ENCODE measurements around the gene CSH2. TPM values are rescaled to one million over a fixed set of nuclear protein-coding genes. Genes with fewer than 3 reads are reported as not detected.
"Not testable (repeated sequence)": the region's sequence is repeated elsewhere in the genome, so short reads cannot be mapped to it uniquely, and the experiment has no call there.

The CSH2 gene
- total RNA-seq, 1 donor from 2014 or later, result not detected

GRCh38 chr17:63870292-63870665 lies 3.2 kb downstream of the CSH2 start:
- intact Hi-C loops (cut with DNase I); ATAC-seq; DNase-seq (ENCODE audit: missing footprints): not testable (repeated sequence)

- ATAC-seq; intact Hi-C loops (cut with DNase I): not testable (repeated sequence)
These were observed 3.8 kb downstream of the CSH2 start for GRCh38 chr17:63869491-63870291.

GRCh38 chr17:63866625-63867024 lies 6.9 kb downstream of the CSH2 start:
- DNase-seq (ENCODE audit: missing footprints); intact Hi-C loops (cut with DNase I): not testable (repeated sequence)
- ATAC-seq, result peak; percentile 34

More at GRCh38 chr17:63869491-63870291, 3.8 kb downstream of the CSH2 start:
- not testable (repeated sequence) for DNase-seq (ENCODE audit: missing footprints)

GRCh38 chr17:63859257-63859656 lies 14.2 kb downstream of the CSH2 start:
- ATAC-seq, result no peak
- intact Hi-C loops (cut with DNase I), result no loop called here
- no peak for DNase-seq (ENCODE audit: missing footprints)

- DNase-seq (ENCODE audit: missing footprints); intact Hi-C loops (cut with DNase I); ATAC-seq: not testable (repeated sequence)
These were observed 17.1 kb downstream of the CSH2 start for GRCh38 chr17:63856425-63856824.

GRCh38 chr17:63855185-63855584 lies 18.3 kb downstream of the CSH2 start:
- intact Hi-C loops (cut with DNase I), result no loop called here
- ATAC-seq, result no peak
- no peak for DNase-seq (ENCODE audit: missing footprints)

- intact Hi-C loops (cut with DNase I), result no loop called here
- ATAC-seq, result no peak
- DNase-seq (ENCODE audit: missing footprints), result no peak
These were observed 18.8 kb downstream of the CSH2 start for GRCh38 chr17:63854709-63855108.

GRCh38 chr17:63853260-63853659 lies 20.2 kb downstream of the CSH2 start:
- ATAC-seq (no peak), DNase-seq (ENCODE audit: missing footprints) (no peak)
- intact Hi-C loops (cut with DNase I), result no loop called here

- ATAC-seq (no peak), DNase-seq (ENCODE audit: missing footprints) (no peak)
These were observed 23.1 kb downstream of the CSH2 start for GRCh38 chr17:63850401-63850800.

GRCh38 chr17:63848834-63849689 lies 24.4 kb downstream of the CSH2 start:
- ATAC-seq, result peak; percentile 94
- intact Hi-C loops (cut with DNase I), result no loop called here
- DNase-seq (ENCODE audit: missing footprints), result peak; percentile 97

More at GRCh38 chr17:63850401-63850800, 23.1 kb downstream of the CSH2 start:
- intact Hi-C loops (cut with DNase I), result no loop called here

- intact Hi-C loops (cut with DNase I), result no loop called here
- ATAC-seq, result no peak
- no peak for DNase-seq (ENCODE audit: missing footprints)
These were observed 25.8 kb downstream of the CSH2 start for GRCh38 chr17:63847525-63848249.

GRCh38 chr17:63845509-63845908 lies 28.0 kb downstream of the CSH2 start:
- DNase-seq (ENCODE audit: missing footprints), result no peak
- ATAC-seq, result no peak
- intact Hi-C loops (cut with DNase I), result no loop called here

- no peak for DNase-seq (ENCODE audit: missing footprints)
- intact Hi-C loops (cut with DNase I), result no loop called here
- no peak for ATAC-seq
These were observed 29.4 kb downstream of the CSH2 start for GRCh38 chr17:63843910-63844677.

GRCh38 chr17:63843387-63843888 lies 30.0 kb downstream of the CSH2 start:
- peak; percentile 11 for ATAC-seq
- DNase-seq (ENCODE audit: missing footprints), result peak; percentile 82
- intact Hi-C loops (cut with DNase I), result not testable (repeated sequence)

GRCh38 chr17:63842540-63843386 lies 30.7 kb downstream of the CSH2 start, which contains the start of gene SMARCD2:
Gene SMARCD2 (minus strand): TSS chr17:63842685. CDS start chr17:63842674, 11 bp downstream.
- DNase-seq (ENCODE audit: missing footprints) (peak; percentile 99), ATAC-seq (peak; percentile 84)
- intact Hi-C loops (cut with DNase I), result no loop called here

- DNase-seq (ENCODE audit: missing footprints) (no peak), ATAC-seq (no peak)
- intact Hi-C loops (cut with DNase I), result no loop called here
These were observed 31.3 kb downstream of the CSH2 start for GRCh38 chr17:63842173-63842539.

Data from Right ventricle myocardium inferior (tissue), 1 donor.